ENCODE data around the gene MRM2.

Gene MRM2

GRCh38 chr7:2283074-2283473 is 41.1 kb upstream of the MRM2 start:
- CTCF ChIA-PET = no interaction called here
- no peak for DNase-seq (ENCODE audit: low read depth, low spot score)
- no peak for TF ChIP-seq CTCF (IDR thresholded peaks at IDR 0.05; ENCODE audit: insufficient read depth, low read length, missing control alignments)
- H3K4me3 ChIP-seq (ENCODE audit: low read depth, low read length) = no peak overlapping the region
- POLR2A ChIA-PET = no interaction called here

GRCh38 chr7:2282185-2282751 is 40.3 kb upstream of the MRM2 start:
- ChIA-PET CTCF (no interaction called here), POLR2A (no interaction called here)
- TF ChIP-seq CTCF (IDR thresholded peaks at IDR 0.05; ENCODE audit: insufficient read depth, low read length, missing control alignments) = no peak
- no peak overlapping the region for H3K4me3 ChIP-seq (ENCODE audit: low read depth, low read length)
- DNase-seq (ENCODE audit: low read depth, low spot score) = no peak

- POLR2A ChIA-PET = no interaction called here
- H3K4me3 ChIP-seq (ENCODE audit: low read depth, low read length) = no peak overlapping the region
- TF ChIP-seq CTCF (IDR thresholded peaks at IDR 0.05; ENCODE audit: insufficient read depth, low read length, missing control alignments) = no peak
- DNase-seq (ENCODE audit: low read depth, low spot score) = no peak
- CTCF ChIA-PET = no interaction called here
Observed at GRCh38 chr7:2281541-2281940, 39.5 kb upstream of the MRM2 start.

- TF ChIP-seq CTCF (IDR thresholded peaks at IDR 0.05; ENCODE audit: insufficient read depth, low read length, missing control alignments) = no peak
- DNase-seq (ENCODE audit: low read depth, low spot score) = no peak
- POLR2A ChIA-PET = interaction anchor here (1.1 kb wide), 1 partner anchor 29 kb away, joined by 3 read pairs; no protein-coding TSS in a partner anchor
- CTCF ChIA-PET = interaction anchor here (0.7 kb wide), 2 partner anchors 84 to 975 kb away, joined by 3 read pairs; no protein-coding TSS in a partner anchor
- no peak overlapping the region for H3K4me3 ChIP-seq (ENCODE audit: low read depth, low read length)
Observed at GRCh38 chr7:2280424-2280823, 38.4 kb upstream of the MRM2 start.

GRCh38 chr7:2279896-2280295 is 37.9 kb upstream of the MRM2 start:
- ChIA-PET POLR2A (interaction anchor here (1.1 kb wide), 1 partner anchor 30 kb away, joined by 3 read pairs; no protein-coding TSS in a partner anchor), CTCF (interaction anchor here (0.7 kb wide), 1 partner anchor 85 kb away, joined by 3 read pairs; no protein-coding TSS in a partner anchor)
- no peak for DNase-seq (ENCODE audit: low read depth, low spot score)
- no peak for TF ChIP-seq CTCF (IDR thresholded peaks at IDR 0.05; ENCODE audit: insufficient read depth, low read length, missing control alignments)
- no peak overlapping the region for H3K4me3 ChIP-seq (ENCODE audit: low read depth, low read length)

GRCh38 chr7:2278026-2278425 is 36.0 kb upstream of the MRM2 start:
- TF ChIP-seq CTCF (IDR thresholded peaks at IDR 0.05; ENCODE audit: insufficient read depth, low read length, missing control alignments) = no peak
- no peak overlapping the region for H3K4me3 ChIP-seq (ENCODE audit: low read depth, low read length)
- CTCF ChIA-PET = no interaction called here
- POLR2A ChIA-PET = no interaction called here
- DNase-seq (ENCODE audit: low read depth, low spot score) = no peak
